Upper lobe of right lung (tissue), 1 donor: ENCODE results near the gene SUN5. TPM values are rescaled to one million over a fixed set of nuclear protein-coding genes. Genes with fewer than 3 reads are reported as not detected.

Source experiments
- ATAC-seq: fragments of 200-7000 bp; cut with Tn5 transposase; one replicate; pipeline ENCODE4 v1.9.1; 2020; ENCODE audit warnings: mild to moderate bottlenecking, moderate library complexity
- DNase-seq: peaks from one replicate; pipeline ENCODE4 v3.0.0-alpha.2; 2020
- H3K27ac ChIP-seq: fragments of 200-600 bp; one replicate; pipeline ENCODE4 v1.8.0; 2022
- H3K27me3 ChIP-seq: fragments of 200-600 bp; one replicate; pipeline ENCODE4 v1.8.0; 2022; ENCODE audit warnings: mild to moderate bottlenecking
- H3K36me3 ChIP-seq: fragments of 200-600 bp; one replicate; pipeline ENCODE4 v1.8.0; 2022
- H3K4me1 ChIP-seq: fragments of 200-600 bp; one replicate; pipeline ENCODE4 v1.8.0; 2022
- H3K4me3 ChIP-seq: fragments of 200-600 bp; one replicate; pipeline ENCODE4 v1.8.0; 2022; ENCODE audit warnings: mild to moderate bottlenecking
- H3K9me3 ChIP-seq: fragments of 200-600 bp; one replicate; pipeline ENCODE4 v1.8.0; 2022
- CTCF ChIP-seq: fragments of 200-600 bp; IDR thresholded peaks from one replicate; pipeline ENCODE4 v1.8.0; 2022; ENCODE audit warnings: antibody characterized with exemption
- intact Hi-C: fragments of 100-400 bp; cut with DNase I; formaldehyde crosslinking; loops from one replicate; pipeline ENCODE4 v1.11.0; 2022
- total RNA-seq: library from RNA; stranded (reverse); fragmentation: NEBNext Ultra II Directional; extraction: Animal tissue kit (Norgen Biotek cat#: 25700); gene quantifications from one replicate; pipeline ENCODE4 v1.2.1, GENCODE V29; 2021
- donor health status: DM: no; HTN: yes; CAD: no; lungs with severe emphysema.

SUN5 gene
- total RNA-seq, 1 donor from 2014 or later = not detected

GRCh38 chr20:33024609-33025317, 20.5 kb upstream of the SUN5 start:
- no peaks in the 10 kb centered on the region for H3K27me3 ChIP-seq
- no peaks in the 10 kb centered on the region for H3K9me3 ChIP-seq
- DNase-seq (no peak), ATAC-seq (no peak)
- intact Hi-C loops = no loop called here
- no peak overlapping the region for H3K4me3 ChIP-seq
- no peaks in the 10 kb centered on the region for H3K36me3 ChIP-seq
- H3K27ac ChIP-seq = no peak overlapping the region
- TF ChIP-seq CTCF = no peak
- no peaks in the 10 kb centered on the region for H3K4me1 ChIP-seq

GRCh38 chr20:33024243-33024560, 20.0 kb upstream of the SUN5 start:
- Histone ChIP-seq H3K9me3 (no peaks in the 10 kb centered on the region), H3K4me1 (no peaks in the 10 kb centered on the region), H3K4me3 (no peak overlapping the region), H3K36me3 (no peaks in the 10 kb centered on the region), H3K27ac (no peak overlapping the region), H3K27me3 (no peaks in the 10 kb centered on the region)
- DNase-seq (no peak), ATAC-seq (no peak)
- no peak for TF ChIP-seq CTCF
- intact Hi-C loops = no loop called here

GRCh38 chr20:33023439-33024242, 19.4 kb upstream of the SUN5 start:
- no peak for DNase-seq
- no peaks in the 10 kb centered on the region for H3K36me3 ChIP-seq

GRCh38 chr20:33022694-33023438, 18.6 kb upstream of the SUN5 start:
- DNase-seq = no peak
- TF ChIP-seq CTCF = no peak
- Histone ChIP-seq H3K27ac (no peak overlapping the region), H3K36me3 (no peaks in the 10 kb centered on the region), H3K4me3 (no peak overlapping the region), H3K4me1 (no peaks in the 10 kb centered on the region), H3K27me3 (no peaks in the 10 kb centered on the region), H3K9me3 (no peaks in the 10 kb centered on the region)
- intact Hi-C loops = no loop called here
- ATAC-seq = no peak

More at GRCh38 chr20:33023439-33024242, 19.4 kb upstream of the SUN5 start:
- H3K4me1 ChIP-seq = no peaks in the 10 kb centered on the region
- no peak overlapping the region for H3K4me3 ChIP-seq
- no peak for TF ChIP-seq CTCF
- ATAC-seq = no peak
- no peaks in the 10 kb centered on the region for H3K27me3 ChIP-seq
- H3K27ac ChIP-seq = no peak overlapping the region
- no peaks in the 10 kb centered on the region for H3K9me3 ChIP-seq
- intact Hi-C loops = no loop called here

GRCh38 chr20:33022289-33022688, 18.1 kb upstream of the SUN5 start:
- no peak for TF ChIP-seq CTCF
- Histone ChIP-seq H3K9me3 (no peaks in the 10 kb centered on the region), H3K27me3 (no peaks in the 10 kb centered on the region), H3K4me3 (no peak overlapping the region), H3K4me1 (no peaks in the 10 kb centered on the region), H3K36me3 (no peaks in the 10 kb centered on the region), H3K27ac (no peak overlapping the region)
- intact Hi-C loops = no loop called here
- DNase-seq (no peak), ATAC-seq (no peak)
